GM12892 (cell line): ENCODE measurements around the gene RAB22A.
"Not testable (repeated sequence)": the region's sequence is repeated elsewhere in the genome, so short reads cannot be mapped to it uniquely, and the experiment has no call there.

Experiments used
- DNase-seq: peaks from one replicate; pipeline ENCODE4 v3.0.0; 2011; ENCODE audit not compliant: insufficient read length
- FAIRE-seq: peaks from 2 replicates; lab custom pipeline; 2011; peaks lifted over from hg19 to GRCh38; lab: Jason Lieb, UNC
- POLR2A ChIP-seq: IDR thresholded peaks from 2 replicates; pipeline ENCODE4 v1.6.1; 2011; ENCODE audit warnings: low read depth, low read length, control low read depth
- POLR2AphosphoS5 ChIP-seq: IDR thresholded peaks from 2 replicates; pipeline ENCODE4 v1.6.1; 2011; ENCODE audit warnings: low read depth, low read length, control low read depth
- TAF1 ChIP-seq: IDR thresholded peaks from 2 replicates; pipeline ENCODE4 v1.6.1; 2011; ENCODE audit warnings: low read depth, mild to moderate bottlenecking, control low read depth, low read length, borderline replicate concordance

RAB22A gene

GRCh38 chr20:58407201-58407873, 97.8 kb downstream of the RAB22A start:
- no peak for DNase-seq
- no peak for TF ChIP-seq TAF1
- TF ChIP-seq POLR2AphosphoS5, result no peak
- no peak for TF ChIP-seq POLR2A
- FAIRE-seq, result no peak

GRCh38 chr20:58407966-58408557, 98.5 kb downstream of the RAB22A start:
- FAIRE-seq (peak; percentile 27), DNase-seq (peak; percentile 23)

GRCh38 chr20:58408603-58409246, 99.2 kb downstream of the RAB22A start:
- DNase-seq, result no peak
- no peak for FAIRE-seq
- no peak for TF ChIP-seq POLR2A
- TF ChIP-seq TAF1, result no peak
- no peak for TF ChIP-seq POLR2AphosphoS5

More at GRCh38 chr20:58407966-58408557, 98.5 kb downstream of the RAB22A start:
- no peak for TF ChIP-seq TAF1
- no peak for TF ChIP-seq POLR2A
- no peak for TF ChIP-seq POLR2AphosphoS5

GRCh38 chr20:58414216-58414615, 104.7 kb downstream of the RAB22A start:
- not testable (repeated sequence) for DNase-seq

GRCh38 chr20:58414786-58415185, 105.3 kb downstream of the RAB22A start:
- DNase-seq, FAIRE-seq: not testable (repeated sequence)

More at GRCh38 chr20:58414216-58414615, 104.7 kb downstream of the RAB22A start:
- FAIRE-seq, result not testable (repeated sequence)

- TF ChIP-seq POLR2AphosphoS5 (no peak), POLR2A (no peak)
- no peak for FAIRE-seq
- DNase-seq, result no peak
Observed at GRCh38 chr20:58416057-58416456, 106.5 kb downstream of the RAB22A start.

- DNase-seq, result no peak
- TF ChIP-seq POLR2A (no peak), POLR2AphosphoS5 (no peak), TAF1 (no peak)
- FAIRE-seq, result no peak
Observed at GRCh38 chr20:58416835-58417234, 107.3 kb downstream of the RAB22A start.
